Measurements from ENCODE around the gene PTGDS.

- TF ChIP-seq TCF7L2 (IDR thresholded peaks at IDR 0.05; ENCODE audit: low read depth, low read length) (no peak), CHD1 (IDR thresholded peaks at IDR 0.05; ENCODE audit: low read length) (no peak), CTCF (IDR thresholded peaks at IDR 0.05 in 2 of 3, conservative IDR thresholded peaks at IDR 0.05 in 1 of 3; ENCODE audit: insufficient read depth in 2 of 3, low read depth in 1 of 3, low read length in 3 of 3) (no peak), JUN (IDR thresholded peaks at IDR 0.05; ENCODE audit: borderline replicate concordance, low read depth, low read length) (no peak), JUN (CRISPR knock-in tag; IDR thresholded peaks at IDR 0.05; ENCODE audit: borderline replicate concordance) (no peak), RNF2 (IDR thresholded peaks at IDR 0.05) (no peak), TCFL5 (CRISPR knock-in tag; conservative IDR thresholded peaks at IDR 0.05) (no peak), SIN3A (IDR thresholded peaks at IDR 0.05; ENCODE audit: borderline replicate concordance in 2 of 2, control insufficient read depth in 1 of 2, low read depth in 2 of 2, low read length in 2 of 2) (no peak), ADNP (tag; IDR thresholded peaks at IDR 0.05) (no peak), HMG20B (CRISPR knock-in tag; IDR thresholded peaks at IDR 0.05) (no peak)
Observed at GRCh38 chr9:136972335-136972734, 5.0 kb upstream of the PTGDS start.
